ENCODE data around the gene TRIO.

TRIO gene

DNA sequence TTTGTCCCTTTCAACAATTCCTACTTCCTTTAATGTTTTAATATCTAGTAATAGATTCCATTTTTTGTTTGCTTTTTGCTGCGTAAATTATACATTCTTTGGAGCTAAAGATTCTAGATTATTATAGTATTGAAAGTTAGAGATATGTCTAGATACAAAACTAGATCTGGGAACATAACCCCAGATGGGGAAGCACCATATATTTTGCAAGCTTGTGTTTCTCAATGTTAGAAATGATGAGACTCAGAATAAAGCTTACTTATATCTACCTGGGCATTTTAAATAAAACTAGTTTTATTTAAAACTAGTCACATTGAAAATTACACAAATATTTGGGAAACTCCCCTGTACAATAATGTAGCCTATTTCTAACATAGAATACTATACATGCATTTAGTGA is 32.2 kb downstream of the TRIO start:
- H3K4me3 Mint-ChIP-seq = no peak overlapping the region
- no peak overlapping the region for H3K27ac Mint-ChIP-seq
- ATAC-seq (no peak), DNase-seq (no peak)
- no peaks in the 10 kb centered on the region for H3K36me3 Mint-ChIP-seq (ENCODE audit: low read depth)
- H3K27me3 Mint-ChIP-seq = peaks cover 7% of the 10 kb centered on the region
- no peaks in the 10 kb centered on the region for H3K9me3 Mint-ChIP-seq
- peaks cover 17% of the 10 kb centered on the region for H3K4me1 Mint-ChIP-seq

DNA sequence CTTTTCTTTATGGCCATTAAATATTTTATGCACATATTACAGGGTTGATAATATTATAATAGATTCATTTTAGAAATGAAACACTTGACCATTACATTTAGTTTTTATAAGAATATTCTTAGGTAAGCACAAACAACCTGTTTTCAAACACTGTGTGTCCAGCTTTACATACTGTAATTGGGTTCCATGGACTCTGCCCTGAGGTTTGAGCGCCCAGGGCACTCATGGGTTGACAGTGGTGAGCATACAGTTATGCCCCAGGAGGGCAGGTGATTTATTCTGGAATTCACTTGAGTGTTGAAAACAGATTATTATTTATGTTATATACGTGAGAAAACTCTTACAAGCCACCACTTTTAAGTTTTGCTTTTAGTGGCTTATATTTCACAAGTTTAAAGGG is 33.7 kb downstream of the TRIO start:
- H3K9me3 Mint-ChIP-seq = no peaks in the 10 kb centered on the region
- H3K27me3 Mint-ChIP-seq = peaks cover 3% of the 10 kb centered on the region
- H3K4me3 Mint-ChIP-seq = no peak overlapping the region
- H3K27ac Mint-ChIP-seq = no peak overlapping the region
- DNase-seq (no peak), ATAC-seq (no peak)
- H3K4me1 Mint-ChIP-seq = peaks cover 17% of the 10 kb centered on the region
- H3K36me3 Mint-ChIP-seq (ENCODE audit: low read depth) = no peaks in the 10 kb centered on the region

DNA sequence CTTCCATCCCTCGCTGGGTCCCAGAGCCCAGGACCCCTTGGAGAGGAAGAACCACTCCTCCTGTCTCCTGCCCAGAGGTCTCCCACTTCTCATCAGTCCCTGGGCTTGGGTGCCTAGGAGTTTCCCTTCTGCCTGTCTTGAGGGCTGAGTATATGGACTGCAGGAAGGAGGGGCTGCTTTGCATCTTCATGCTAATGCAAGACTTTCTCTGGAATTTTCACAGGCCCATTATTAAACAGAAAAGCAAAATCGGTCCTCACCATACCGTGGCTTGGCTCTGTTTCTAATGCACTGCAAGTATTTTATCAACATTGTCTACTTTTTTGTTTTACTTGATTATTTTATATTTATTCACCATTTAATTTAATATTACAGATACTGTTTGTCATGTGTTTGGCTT is 34.5 kb downstream of the TRIO start:
- no peaks in the 10 kb centered on the region for H3K9me3 Mint-ChIP-seq
- H3K36me3 Mint-ChIP-seq (ENCODE audit: low read depth) = no peaks in the 10 kb centered on the region
- no peak for ATAC-seq
- H3K27ac Mint-ChIP-seq = no peak overlapping the region
- peaks cover 3% of the 10 kb centered on the region for H3K27me3 Mint-ChIP-seq
- H3K4me3 Mint-ChIP-seq = no peak overlapping the region
- peaks cover 9% of the 10 kb centered on the region for H3K4me1 Mint-ChIP-seq
- no peak for DNase-seq

DNA sequence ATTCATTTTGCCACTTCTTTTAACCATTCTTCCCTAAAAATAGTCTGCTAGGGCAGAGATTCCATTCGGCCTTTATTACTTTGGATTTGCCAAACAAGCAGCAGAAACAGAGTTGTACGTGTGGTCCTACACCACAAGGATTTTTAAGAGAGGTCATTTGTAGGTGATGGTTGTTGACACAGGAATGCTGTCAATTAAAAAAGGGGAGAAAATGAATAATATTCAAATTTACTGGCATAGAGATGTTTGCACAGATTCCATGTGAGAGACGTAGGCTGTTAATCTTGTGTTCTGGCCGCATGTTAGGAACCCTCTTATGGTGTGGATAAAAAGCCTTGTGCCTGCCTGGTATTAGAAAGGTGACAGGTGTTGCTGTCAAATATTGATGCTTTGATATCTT is 34.9 kb downstream of the TRIO start:
- DNase-seq (no peak), ATAC-seq (no peak)
- no peak overlapping the region for H3K4me3 Mint-ChIP-seq
- H3K4me1 Mint-ChIP-seq = peaks cover 7% of the 10 kb centered on the region
- H3K9me3 Mint-ChIP-seq = no peaks in the 10 kb centered on the region
- H3K36me3 Mint-ChIP-seq (ENCODE audit: low read depth) = no peaks in the 10 kb centered on the region
- H3K27ac Mint-ChIP-seq = no peak overlapping the region
- peaks cover 3% of the 10 kb centered on the region for H3K27me3 Mint-ChIP-seq

DNA sequence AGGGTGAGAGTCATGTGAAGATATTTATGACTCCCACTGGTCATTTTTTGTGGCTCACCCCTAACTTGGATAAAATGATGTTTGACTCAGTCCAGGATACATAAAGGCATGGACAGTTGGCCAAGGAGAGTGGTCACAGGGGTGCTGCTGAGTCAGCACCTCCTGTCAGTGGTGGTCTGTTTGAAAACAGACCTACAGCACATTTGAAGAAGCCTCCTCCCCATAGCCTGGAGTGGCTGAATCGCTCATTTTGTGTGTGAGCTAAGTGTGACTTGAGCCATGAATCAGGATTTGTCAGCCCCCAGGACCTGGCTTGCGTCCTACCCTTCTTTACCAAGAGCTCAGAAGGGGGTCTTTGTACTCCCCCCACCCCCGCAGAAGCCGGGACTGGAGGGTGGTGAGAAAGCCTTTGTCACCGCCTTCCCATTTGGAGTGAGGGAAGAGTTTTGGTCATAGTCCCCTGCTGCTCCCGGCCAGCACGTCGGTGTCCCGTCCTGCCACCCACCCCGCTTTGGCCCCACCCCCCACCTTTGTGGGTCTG is 35.6 kb downstream of the TRIO start:
- ATAC-seq (no peak), DNase-seq (no peak)

DNA sequence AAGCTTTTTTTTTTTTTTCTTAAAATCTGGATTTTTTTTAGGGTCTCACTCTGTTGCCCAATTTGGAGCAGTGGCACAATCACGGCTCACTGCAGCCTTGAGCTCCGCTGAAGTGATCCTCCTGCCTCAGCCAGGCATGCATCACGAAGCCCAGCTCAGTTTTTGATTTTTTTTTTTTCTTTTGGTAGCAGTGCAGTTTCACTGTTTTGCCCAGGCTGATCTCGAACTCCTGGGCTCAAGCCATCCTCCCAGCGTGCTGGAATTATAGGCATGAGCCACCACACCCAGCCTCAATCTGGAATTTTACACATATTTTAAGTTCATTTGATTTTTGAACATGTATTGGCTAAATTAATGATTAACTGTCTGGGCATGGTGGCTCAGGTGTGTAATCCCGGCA is 36.3 kb downstream of the TRIO start:
- Mint-ChIP-seq H3K9me3 (no peaks in the 10 kb centered on the region), H3K36me3 (ENCODE audit: low read depth) (no peaks in the 10 kb centered on the region), H3K4me1 (peaks cover under 1% of the 10 kb centered on the region), H3K27me3 (no peaks in the 10 kb centered on the region), H3K27ac (no peak overlapping the region), H3K4me3 (no peak overlapping the region)
- ATAC-seq (no peak), DNase-seq (no peak)

More for the DNA sequence above, 35.6 kb downstream of the TRIO start:
- H3K4me3 Mint-ChIP-seq = no peak overlapping the region
- no peaks in the 10 kb centered on the region for H3K9me3 Mint-ChIP-seq
- no peaks in the 10 kb centered on the region for H3K36me3 Mint-ChIP-seq (ENCODE audit: low read depth)
- H3K27me3 Mint-ChIP-seq = peaks cover 2% of the 10 kb centered on the region
- peaks cover 6% of the 10 kb centered on the region for H3K4me1 Mint-ChIP-seq
- no peak overlapping the region for H3K27ac Mint-ChIP-seq

DNA sequence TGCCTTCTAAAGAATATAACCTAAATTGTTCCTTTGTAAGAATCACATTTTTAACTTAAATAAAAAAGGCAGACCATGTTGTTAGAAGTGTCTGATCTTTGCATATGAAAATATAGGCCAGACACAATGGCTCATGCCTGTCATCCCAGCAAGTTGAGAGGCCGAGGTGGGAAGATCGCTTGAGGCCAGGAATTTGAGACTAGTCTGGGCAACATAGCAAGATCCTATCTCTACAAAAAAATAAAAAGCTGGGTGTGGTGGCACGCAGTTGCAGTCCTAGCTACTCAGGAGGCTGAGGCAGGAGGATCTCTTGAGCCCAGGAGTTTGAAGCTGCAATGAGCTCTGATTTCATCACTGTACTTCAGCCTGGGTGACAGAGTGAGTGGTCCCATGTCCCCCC is 37.3 kb downstream of the TRIO start:
- Mint-ChIP-seq H3K4me3 (no peak overlapping the region), H3K27me3 (no peaks in the 10 kb centered on the region), H3K4me1 (no peaks in the 10 kb centered on the region)

DNA sequence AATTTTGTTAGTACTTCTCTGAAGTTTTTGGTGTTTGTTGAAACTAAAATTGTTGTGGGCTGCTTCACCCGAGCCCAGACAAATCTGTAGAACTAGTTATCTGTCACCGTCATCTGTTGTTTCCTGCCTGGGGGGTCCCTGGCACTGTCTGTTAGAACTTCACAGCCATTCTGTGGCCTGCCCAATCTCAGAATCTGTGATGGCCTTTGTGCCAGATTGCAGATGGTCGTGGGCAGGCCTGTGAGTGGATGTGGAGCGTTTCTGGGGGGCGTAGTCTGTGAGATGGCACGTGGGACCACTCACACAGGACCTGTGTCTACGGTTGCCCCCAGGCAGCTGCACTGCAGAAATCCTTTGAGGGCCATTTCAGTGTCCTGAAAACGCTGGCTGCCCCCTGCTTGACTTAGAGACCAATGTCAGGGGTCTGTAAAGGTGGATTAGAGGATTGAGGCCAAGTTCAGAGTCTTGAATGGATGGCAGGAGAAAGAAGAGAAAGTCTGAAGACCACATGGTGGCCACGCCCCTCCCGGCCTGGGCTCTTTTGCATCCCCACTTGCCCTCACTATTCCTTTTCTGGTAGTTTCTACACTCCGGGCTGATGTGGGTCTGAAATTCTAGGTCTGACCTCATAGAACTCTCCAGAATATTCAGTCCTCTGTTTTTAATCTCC is 38.3 kb downstream of the TRIO start:
- no peaks in the 10 kb centered on the region for H3K27me3 Mint-ChIP-seq
- H3K36me3 Mint-ChIP-seq (ENCODE audit: low read depth) = no peaks in the 10 kb centered on the region
- H3K4me1 Mint-ChIP-seq = no peaks in the 10 kb centered on the region
- no peak overlapping the region for H3K4me3 Mint-ChIP-seq
- no peaks in the 10 kb centered on the region for H3K9me3 Mint-ChIP-seq
- ATAC-seq (no peak), DNase-seq (no peak)
- H3K27ac Mint-ChIP-seq = no peak overlapping the region

More for the DNA sequence above, 37.3 kb downstream of the TRIO start:
- ATAC-seq (no peak), DNase-seq (no peak)
- no peaks in the 10 kb centered on the region for H3K36me3 Mint-ChIP-seq (ENCODE audit: low read depth)
- no peaks in the 10 kb centered on the region for H3K9me3 Mint-ChIP-seq
- H3K27ac Mint-ChIP-seq = no peak overlapping the region

DNA sequence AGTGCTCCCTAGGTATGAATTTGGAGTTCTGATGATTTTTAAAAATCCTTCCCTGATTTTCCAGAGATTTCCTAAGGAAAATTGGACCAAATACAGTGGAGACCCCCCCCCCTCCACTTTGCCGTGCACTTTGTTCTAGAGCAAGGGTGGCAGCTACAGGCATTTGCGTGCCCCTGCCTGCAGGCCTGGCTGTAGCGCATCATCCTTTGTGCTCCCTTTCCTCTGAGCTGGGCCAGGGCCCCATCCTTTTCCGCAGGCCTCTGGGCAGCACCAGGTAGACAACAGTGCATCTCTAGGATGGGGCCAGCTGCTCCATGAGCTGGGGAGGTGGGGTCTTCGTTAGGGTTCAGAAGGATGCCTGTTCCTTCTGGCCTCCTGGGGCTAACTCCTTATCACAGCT is 39.6 kb downstream of the TRIO start:
- Mint-ChIP-seq H3K27me3 (peaks cover 2% of the 10 kb centered on the region), H3K4me3 (no peak overlapping the region), H3K36me3 (ENCODE audit: low read depth) (no peaks in the 10 kb centered on the region), H3K4me1 (no peaks in the 10 kb centered on the region), H3K9me3 (no peaks in the 10 kb centered on the region), H3K27ac (no peak overlapping the region)
- ATAC-seq = no peak
- no peak for DNase-seq

DNA sequence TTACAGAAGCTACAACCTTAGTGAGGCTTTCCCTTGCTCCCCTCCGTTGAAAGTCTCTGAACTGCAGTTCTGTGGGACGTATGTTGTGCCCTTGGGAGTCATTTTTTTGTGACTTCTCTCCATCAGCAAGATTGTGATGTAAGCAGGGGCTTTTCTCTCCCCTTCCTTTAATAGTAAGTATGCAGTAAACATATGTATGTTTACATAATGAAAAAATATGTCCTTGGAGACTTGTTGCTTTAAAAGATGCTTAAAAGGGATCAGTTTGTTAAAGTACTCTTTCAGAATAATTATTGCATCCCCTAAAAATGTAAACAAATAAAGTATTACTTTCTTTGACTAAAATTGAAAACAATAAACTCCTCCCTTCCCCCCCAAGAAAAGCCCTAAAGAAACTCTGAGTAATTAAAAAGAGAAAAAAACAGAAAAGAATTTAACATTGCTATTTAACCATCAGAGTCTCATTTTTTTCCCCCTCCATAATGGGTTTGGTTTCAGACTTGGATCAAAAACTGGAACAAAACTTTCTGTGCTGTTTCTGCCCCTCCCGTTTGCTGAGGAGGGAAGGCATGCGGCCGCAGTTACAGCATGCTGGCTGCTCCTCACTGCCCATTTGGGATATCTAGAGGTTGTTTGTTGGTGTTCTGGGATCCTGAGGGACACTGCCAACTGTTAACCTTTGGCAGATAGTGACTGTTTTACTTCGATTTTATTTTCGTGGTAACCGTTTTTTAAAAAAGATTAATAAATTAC is 40.2 kb downstream of the TRIO start:
- Mint-ChIP-seq H3K27me3 (peaks cover 2% of the 10 kb centered on the region), H3K4me3 (no peak overlapping the region), H3K9me3 (no peaks in the 10 kb centered on the region), H3K36me3 (ENCODE audit: low read depth) (no peaks in the 10 kb centered on the region), H3K27ac (no peak overlapping the region), H3K4me1 (no peaks in the 10 kb centered on the region)
- no peak for DNase-seq
- no peak for ATAC-seq

DNA sequence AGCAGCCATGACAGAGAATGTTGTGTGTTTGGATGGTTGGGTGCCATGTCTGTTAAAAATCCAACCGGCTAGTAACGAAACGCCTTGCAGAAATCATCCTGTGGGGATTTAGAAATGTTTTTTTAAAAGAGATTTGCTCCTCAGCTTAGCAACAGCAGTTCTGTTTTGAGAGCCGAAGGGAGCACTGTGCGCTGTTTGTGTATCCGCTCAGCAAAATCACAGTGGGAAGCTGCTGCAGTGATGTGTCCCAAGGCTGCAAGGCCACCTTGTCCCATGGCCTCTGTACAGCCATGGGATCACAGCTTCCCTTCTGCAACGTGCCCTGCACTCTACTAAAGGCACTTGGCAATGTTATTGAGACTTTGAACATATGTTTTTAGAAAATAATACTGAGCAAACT is 40.9 kb downstream of the TRIO start:
- H3K36me3 Mint-ChIP-seq (ENCODE audit: low read depth) = no peaks in the 10 kb centered on the region
- peaks cover 2% of the 10 kb centered on the region for H3K27me3 Mint-ChIP-seq
- ATAC-seq (no peak), DNase-seq (no peak)
- no peaks in the 10 kb centered on the region for H3K4me1 Mint-ChIP-seq
- H3K4me3 Mint-ChIP-seq = no peak overlapping the region
- no peak overlapping the region for H3K27ac Mint-ChIP-seq
- H3K9me3 Mint-ChIP-seq = no peaks in the 10 kb centered on the region

DNA sequence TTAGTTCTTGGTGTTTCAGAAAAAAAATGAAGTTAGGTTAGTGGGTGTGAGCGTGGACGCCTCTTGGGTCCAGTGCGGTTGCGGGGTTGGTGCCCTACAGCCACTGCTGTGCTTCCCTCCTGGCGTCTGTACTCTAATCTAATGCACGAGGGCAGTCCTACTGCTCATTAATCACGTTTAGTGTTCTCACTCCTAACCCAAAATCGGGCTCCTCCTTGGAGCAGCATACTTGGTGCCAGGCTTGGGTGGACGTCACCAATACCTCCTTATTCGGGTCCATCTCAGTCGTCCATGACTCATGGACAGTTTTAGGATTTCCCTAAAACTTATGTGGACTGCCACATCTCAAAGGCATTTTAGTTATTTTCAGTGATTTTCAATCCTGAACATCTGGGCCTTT is 41.6 kb downstream of the TRIO start:
- ATAC-seq (no peak), DNase-seq (no peak)
- H3K36me3 Mint-ChIP-seq (ENCODE audit: low read depth) = no peaks in the 10 kb centered on the region
- H3K4me1 Mint-ChIP-seq = no peaks in the 10 kb centered on the region
- H3K4me3 Mint-ChIP-seq = no peak overlapping the region
- H3K27me3 Mint-ChIP-seq = peaks cover 2% of the 10 kb centered on the region
- no peak overlapping the region for H3K27ac Mint-ChIP-seq
- no peaks in the 10 kb centered on the region for H3K9me3 Mint-ChIP-seq

DNA sequence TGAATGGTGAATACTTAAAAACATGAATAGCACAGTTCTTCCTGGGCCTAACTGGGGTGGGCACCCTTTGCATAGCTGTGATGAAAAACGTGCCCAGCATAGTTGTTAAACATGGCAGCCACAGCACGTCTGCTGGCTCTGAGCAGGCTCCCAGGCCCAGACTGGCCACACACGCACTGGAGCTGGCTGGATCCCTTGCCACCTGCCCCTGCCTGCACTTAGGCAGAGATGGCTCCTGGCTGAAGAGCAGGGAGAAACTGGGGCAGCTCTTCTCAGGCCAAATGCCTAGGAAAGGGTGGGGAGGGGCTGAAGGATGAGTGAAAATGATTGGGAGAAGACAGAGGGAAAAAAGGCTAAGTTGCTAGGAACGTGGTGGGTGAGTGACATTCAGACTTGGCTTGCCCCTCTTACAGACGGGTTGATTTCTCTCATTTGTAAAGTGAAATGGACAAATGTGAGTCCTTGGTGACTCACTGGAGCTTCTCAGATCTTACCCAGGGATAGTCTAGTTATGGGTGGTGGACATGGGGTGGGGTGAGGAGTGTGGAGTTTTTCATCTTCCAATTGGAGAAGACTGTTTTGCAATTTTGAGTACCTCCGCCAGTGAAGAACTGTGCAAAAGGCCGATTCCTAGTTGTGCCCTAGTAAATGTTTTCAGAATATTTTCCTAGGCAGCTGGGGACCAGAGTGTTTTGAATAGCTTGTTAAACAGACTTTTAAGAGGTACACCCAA is 42.4 kb downstream of the TRIO start:
- DNase-seq = no peak
- peaks cover 2% of the 10 kb centered on the region for H3K27me3 Mint-ChIP-seq
- no peak overlapping the region for H3K4me3 Mint-ChIP-seq
- H3K9me3 Mint-ChIP-seq = no peaks in the 10 kb centered on the region
- no peaks in the 10 kb centered on the region for H3K4me1 Mint-ChIP-seq
- no peak for ATAC-seq
- no peak overlapping the region for H3K27ac Mint-ChIP-seq
- no peaks in the 10 kb centered on the region for H3K36me3 Mint-ChIP-seq (ENCODE audit: low read depth)

DNA sequence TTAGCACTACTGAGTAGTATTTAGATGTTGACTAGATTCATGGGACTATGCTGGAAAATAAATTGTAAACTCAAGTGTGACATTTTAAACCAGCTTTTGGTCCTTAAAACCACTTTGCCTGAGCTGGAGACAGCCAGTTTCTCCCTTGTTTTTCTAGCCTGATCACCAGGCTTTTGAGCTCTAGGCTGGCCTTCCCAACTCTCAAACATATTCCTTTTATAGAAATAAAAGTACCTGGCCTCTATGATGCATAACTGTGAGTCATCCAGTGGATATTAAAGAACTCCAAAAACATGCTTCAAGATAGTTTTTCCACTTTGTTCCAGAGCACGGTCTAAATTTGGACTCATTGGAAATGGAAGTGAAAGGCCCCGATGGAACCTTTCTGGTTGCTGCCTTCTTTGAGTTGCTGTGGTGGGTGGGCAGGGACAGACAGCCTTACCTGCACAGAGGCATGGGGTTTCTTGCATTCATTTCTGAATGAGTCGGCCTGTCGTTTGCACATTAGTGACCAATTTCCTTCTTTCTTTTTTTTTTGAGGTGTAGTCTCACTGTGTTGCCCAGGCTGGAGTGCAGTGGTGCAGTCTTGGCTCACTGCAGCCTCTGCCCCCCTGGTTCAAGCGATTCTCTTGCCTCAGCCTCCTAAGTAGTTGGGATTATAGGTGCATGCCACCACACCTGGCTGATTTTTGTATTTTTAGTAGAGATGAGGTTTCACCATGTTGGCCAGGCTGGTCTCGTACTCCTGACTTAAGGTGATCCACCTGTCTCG is 43.1 kb downstream of the TRIO start:
- Mint-ChIP-seq H3K27ac (no peak overlapping the region), H3K27me3 (peaks cover 2% of the 10 kb centered on the region), H3K4me3 (no peak overlapping the region), H3K36me3 (ENCODE audit: low read depth) (no peaks in the 10 kb centered on the region), H3K9me3 (no peaks in the 10 kb centered on the region), H3K4me1 (no peaks in the 10 kb centered on the region)
- no peak for DNase-seq
- no peak for ATAC-seq
